GM10248 (cell line): ENCODE measurements around the gene SNU13.
"Not testable (repeated sequence)": the region's sequence is repeated elsewhere in the genome, so short reads cannot be mapped to it uniquely, and the experiment has no call there.

Experiments used
- CTCF ChIA-PET: fragments of 300-600 bp; sonication (Branson Sonifier 250); formaldehyde crosslinking; extraction: SDS; loops from one replicate; lab custom pipeline; 2021; ENCODE audit warnings: antibody characterized with exemption; lab: Yijun Ruan, JAX
- POLR2A ChIA-PET: fragments of 350-650 bp; sonication (Branson Sonifier 250); formaldehyde crosslinking; extraction: SDS; loops from one replicate; lab custom pipeline; 2020; ENCODE audit warnings: antibody characterized with exemption; lab: Yijun Ruan, JAX
- DNase-seq: peaks from one replicate; pipeline ENCODE4 v3.0.0; 2012; ENCODE audit errors: extremely low spot score
- TF ChIP-seq, protein P1 (sequence below): IDR thresholded peaks from 2 replicates; pipeline ENCODE4 v1.5.1; 2012; ENCODE audit warnings: mild to moderate bottlenecking, low read depth; ENCODE audit errors: extremely low read depth, missing control alignments, control extremely low read depth

SNU13 gene

DNA sequence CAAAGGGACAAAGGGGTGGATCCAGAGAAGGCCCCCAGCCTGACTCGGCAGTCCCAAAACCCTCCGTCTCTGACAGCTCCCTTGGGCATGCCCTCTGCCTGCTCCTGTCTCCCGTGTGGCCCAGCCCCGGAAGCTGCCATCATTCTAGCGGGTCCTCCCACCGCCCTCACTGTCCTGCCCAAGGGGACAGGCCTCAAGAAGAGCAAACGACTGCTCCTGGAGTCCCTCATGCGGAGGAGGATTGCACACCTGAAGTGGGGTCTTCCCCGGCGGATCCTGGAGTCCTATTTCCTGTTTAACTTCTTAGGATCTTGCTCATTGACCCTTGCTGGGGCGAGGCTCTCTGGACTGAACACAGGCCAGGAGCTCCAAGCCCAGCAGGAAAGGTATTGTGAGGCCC, 8.0 kb upstream of the SNU13 start:
- CTCF ChIA-PET = interaction anchor here (0.7 to 5.7 kb wide), 80 partner anchors 10 to 742 kb away, joined by 3 to 82 read pairs (median 6); partner anchors contain the start of genes CCDC134, CENPM, SMIM45 and SNU13
- no peak for DNase-seq
- POLR2A ChIA-PET = interaction anchor here (0.9 to 1.1 kb wide), 2 partner anchors 104 to 243 kb away, joined by 6 read pairs; partner anchors contain the start of gene CCDC134
- TF ChIP-seq, protein P1, sequence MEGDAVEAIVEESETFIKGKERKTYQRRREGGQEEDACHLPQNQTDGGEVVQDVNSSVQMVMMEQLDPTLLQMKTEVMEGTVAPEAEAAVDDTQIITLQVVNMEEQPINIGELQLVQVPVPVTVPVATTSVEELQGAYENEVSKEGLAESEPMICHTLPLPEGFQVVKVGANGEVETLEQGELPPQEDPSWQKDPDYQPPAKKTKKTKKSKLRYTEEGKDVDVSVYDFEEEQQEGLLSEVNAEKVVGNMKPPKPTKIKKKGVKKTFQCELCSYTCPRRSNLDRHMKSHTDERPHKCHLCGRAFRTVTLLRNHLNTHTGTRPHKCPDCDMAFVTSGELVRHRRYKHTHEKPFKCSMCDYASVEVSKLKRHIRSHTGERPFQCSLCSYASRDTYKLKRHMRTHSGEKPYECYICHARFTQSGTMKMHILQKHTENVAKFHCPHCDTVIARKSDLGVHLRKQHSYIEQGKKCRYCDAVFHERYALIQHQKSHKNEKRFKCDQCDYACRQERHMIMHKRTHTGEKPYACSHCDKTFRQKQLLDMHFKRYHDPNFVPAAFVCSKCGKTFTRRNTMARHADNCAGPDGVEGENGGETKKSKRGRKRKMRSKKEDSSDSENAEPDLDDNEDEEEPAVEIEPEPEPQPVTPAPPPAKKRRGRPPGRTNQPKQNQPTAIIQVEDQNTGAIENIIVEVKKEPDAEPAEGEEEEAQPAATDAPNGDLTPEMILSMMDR = no peak

GRCh38 chr22:41695211-41695610, 6.5 kb upstream of the SNU13 start:
- ChIA-PET POLR2A (no interaction called here), CTCF (interaction anchor here (0.8 to 4.2 kb wide), 2 partner anchors 29 to 246 kb away, joined by 3 to 28 read pairs; no protein-coding TSS in a partner anchor)
- DNase-seq = no peak
- TF ChIP-seq, protein P1 = no peak

DNA sequence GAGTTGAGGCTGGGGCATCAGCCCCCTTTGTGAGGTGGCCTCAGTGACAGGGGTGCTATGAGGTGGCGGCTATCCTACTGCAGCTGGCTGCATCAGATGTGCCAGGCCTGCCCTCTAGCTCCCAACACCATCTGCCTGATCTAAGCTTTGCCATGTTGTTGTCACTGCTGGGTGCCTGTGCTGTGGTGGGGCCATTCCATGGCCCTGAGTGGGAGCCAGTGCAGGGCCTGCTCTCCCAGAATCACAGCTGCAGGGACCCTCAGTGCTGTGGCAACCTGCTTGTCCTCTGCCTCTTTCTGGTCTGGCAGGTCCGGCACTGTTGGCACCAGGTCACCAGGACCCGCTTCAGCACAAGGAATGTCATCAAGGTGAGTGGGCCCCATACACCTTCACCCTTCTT, 1.8 kb upstream of the SNU13 start:
- ChIA-PET CTCF (interaction anchor here (1.0 kb wide), 1 partner anchor 56 kb away, joined by 3 read pairs; no protein-coding TSS in a partner anchor), POLR2A (interaction anchor here (0.5 kb wide), 1 partner anchor 11 kb away, joined by 3 read pairs; no protein-coding TSS in a partner anchor)
- TF ChIP-seq, protein P1 = no peak
- DNase-seq = no peak

GRCh38 chr22:41687901-41688364, 734 bp downstream of the SNU13 start:
- ChIA-PET POLR2A (interaction anchor here (1.2 kb wide), 1 partner anchor 112 kb away, joined by 6 read pairs; the partner anchor contains the start of gene CCDC134), CTCF (interaction anchor here (1.3 to 5.0 kb wide), 4 partner anchors 10 to 253 kb away, joined by 3 to 46 read pairs (median 14); partner anchors contain the start of gene MEI1)
- TF ChIP-seq, protein P1 = no peak
- DNase-seq = no peak

- DNase-seq, POLR2A ChIA-PET: not testable (repeated sequence)
- CTCF ChIA-PET = interaction anchor here (0.9 to 5.0 kb wide), 5 partner anchors 11 to 254 kb away, joined by 3 to 46 read pairs (median 13); partner anchors contain the start of gene MEI1
Observed at GRCh38 chr22:41686890-41687289, 1.8 kb downstream of the SNU13 start.

DNA sequence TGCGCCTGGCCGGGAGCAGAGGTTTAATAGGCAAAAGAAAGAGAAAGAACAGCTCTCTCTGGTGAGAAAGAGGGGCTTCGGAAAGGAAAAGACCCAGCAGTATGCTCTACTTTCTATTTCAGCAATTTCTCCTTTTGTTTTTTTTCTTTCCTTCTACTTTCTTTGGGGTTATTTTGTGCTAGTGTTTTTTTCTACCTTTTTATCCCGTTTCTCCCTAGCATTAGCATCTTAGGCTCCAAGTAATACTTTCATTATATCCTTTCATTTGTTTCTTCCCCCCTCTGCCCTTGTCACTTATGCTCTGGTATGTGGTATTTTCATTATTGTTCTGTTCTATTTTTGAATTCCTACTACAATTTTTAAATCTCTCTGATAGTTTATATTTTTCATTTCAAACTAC, 4.5 kb downstream of the SNU13 start:
- DNase-seq = no peak
- ChIA-PET POLR2A (interaction anchor here (0.7 kb wide), 1 partner anchor 256 kb away, joined by 6 read pairs; no protein-coding TSS in a partner anchor), CTCF (interaction anchor here (1.2 to 5.0 kb wide), 2 partner anchors 14 to 17 kb away, joined by 6 to 46 read pairs; partner anchors contain the start of gene MEI1)
- TF ChIP-seq, protein P1 = no peak

- TF ChIP-seq, protein P1 = no peak
- CTCF ChIA-PET = interaction anchor here (1.2 kb wide), 1 partner anchor 17 kb away, joined by 6 read pairs; no protein-coding TSS in a partner anchor
- POLR2A ChIA-PET = no interaction called here
- no peak for DNase-seq
Observed at GRCh38 chr22:41683616-41684015, 5.1 kb downstream of the SNU13 start.
